ENCODE data around the gene SCFD2. TPM values are rescaled to one million over a fixed set of nuclear protein-coding genes. Genes with fewer than 3 reads are reported as not detected.

The SCFD2 gene
- total and polyA plus RNA-seq, 2 of the 8 experiments (the other 6 are each of a cell fraction or from before 2014, with no cell fraction given) = 6.2 to 10.2 TPM

DNA sequence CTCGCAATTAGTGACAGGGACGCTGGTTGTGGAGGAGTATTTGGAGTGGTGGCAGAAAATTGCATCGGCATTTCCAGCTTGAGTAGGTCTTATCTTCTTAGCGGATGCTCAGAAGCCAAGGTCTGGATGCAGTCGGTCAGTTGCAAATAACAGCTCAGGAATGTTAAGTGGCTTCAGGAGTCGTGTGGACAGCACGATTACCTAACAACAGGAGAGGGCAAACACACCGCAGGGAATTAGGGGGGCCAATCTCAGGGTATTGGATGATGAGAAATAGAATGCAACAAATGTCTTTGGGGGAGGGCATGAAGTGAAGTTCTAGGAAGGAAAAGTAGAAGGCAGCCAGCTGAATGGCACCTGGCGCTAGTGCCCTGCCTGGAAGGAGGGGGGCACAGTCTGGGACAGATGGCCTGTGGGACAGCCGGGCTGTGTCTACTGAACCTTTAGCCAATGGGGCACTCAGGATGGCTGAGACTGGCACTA lies 492.0 kb downstream of the SCFD2 start (continued):
- peak; percentile 38; the same call in 1 of the 2 replicates for TF ChIP-seq CREB1 (IDR thresholded peaks at IDR 0.05)
- TF ChIP-seq EP300 (IDR thresholded peaks at IDR 0.05; ENCODE audit: borderline replicate concordance in 1 of 2, low read depth in 2 of 2, low read length in 2 of 2) = peak in 1 of 2 experiments; percentile 97; a peak in 2 of 3 replicates
- 0 out of 3 replicates have a peak, but pooled peaks of 1 of the 2 experiments have one; percentile 32 for TF ChIP-seq POLR2A (IDR thresholded peaks at IDR 0.05; ENCODE audit: control extremely low read depth in 1 of 2, low read depth in 2 of 2, low read length in 2 of 2)
- 0 out of 2 replicates have a peak, but pooled peaks have one; percentile 28 for TF ChIP-seq TAF1 (IDR thresholded peaks at IDR 0.05; ENCODE audit: low read depth, low read length)
- peak; percentile 65 for TF ChIP-seq ASH2L (IDR thresholded peaks at IDR 0.05; ENCODE audit: low read length)
- TF ChIP-seq RXRA (IDR thresholded peaks at IDR 0.05; ENCODE audit: insufficient read depth, low read depth, low read length) = 0 out of 2 replicates have a peak, but pooled peaks have one; percentile 53
- TF ChIP-seq, protein P1, sequence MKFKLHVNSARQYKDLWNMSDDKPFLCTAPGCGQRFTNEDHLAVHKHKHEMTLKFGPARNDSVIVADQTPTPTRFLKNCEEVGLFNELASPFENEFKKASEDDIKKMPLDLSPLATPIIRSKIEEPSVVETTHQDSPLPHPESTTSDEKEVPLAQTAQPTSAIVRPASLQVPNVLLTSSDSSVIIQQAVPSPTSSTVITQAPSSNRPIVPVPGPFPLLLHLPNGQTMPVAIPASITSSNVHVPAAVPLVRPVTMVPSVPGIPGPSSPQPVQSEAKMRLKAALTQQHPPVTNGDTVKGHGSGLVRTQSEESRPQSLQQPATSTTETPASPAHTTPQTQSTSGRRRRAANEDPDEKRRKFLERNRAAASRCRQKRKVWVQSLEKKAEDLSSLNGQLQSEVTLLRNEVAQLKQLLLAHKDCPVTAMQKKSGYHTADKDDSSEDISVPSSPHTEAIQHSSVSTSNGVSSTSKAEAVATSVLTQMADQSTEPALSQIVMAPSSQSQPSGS (IDR thresholded peaks at IDR 0.05; ENCODE audit: low read length) = peak; percentile 85; the same call in 1 of the 2 replicates
- no peak for TF ChIP-seq ZNF274 (IDR thresholded peaks at IDR 0.05; ENCODE audit: borderline replicate concordance, extremely low read depth, low read length)
- peak; percentile 93 for TF ChIP-seq SP1 (IDR thresholded peaks at IDR 0.05; ENCODE audit: low read depth, low read length)
- peak; percentile 97 for TF ChIP-seq TEAD4 (IDR thresholded peaks at IDR 0.05; ENCODE audit: low read depth, low read length)
- no peak for TF ChIP-seq MAFK (IDR thresholded peaks at IDR 0.05; ENCODE audit: low read depth, low read length)
- no peak for TF ChIP-seq GTF2F1 (IDR thresholded peaks at IDR 0.05; ENCODE audit: borderline replicate concordance, low read depth, low read length)
- TF ChIP-seq PHF8 (conservative IDR thresholded peaks at IDR 0.05; ENCODE audit: low read depth, low read length) = no peak
- peak; percentile 92 to 93 for TF ChIP-seq BCL11A (IDR thresholded peaks at IDR 0.05; ENCODE audit: low read depth in 2 of 2, low read length in 2 of 2)
- peak; percentile 24 for TF ChIP-seq EZH2 (IDR thresholded peaks at IDR 0.05; ENCODE audit: low read depth, low read length, severe bottlenecking)
- no peak for TF ChIP-seq HDAC6 (IDR thresholded peaks at IDR 0.05; ENCODE audit: low read depth, low read length)
- TF ChIP-seq CTBP2 (IDR thresholded peaks at IDR 0.05; ENCODE audit: borderline replicate concordance, insufficient read depth, insufficient read length, low read length) = peak; percentile 70

Data from H1 (cell line).